Keratinocyte (primary cell): ENCODE data around the gene BCL2L11.

Experiments
- CTCF ChIP-seq, 3 experiments: IDR thresholded peaks in 1 of 3; conservative IDR thresholded peaks in 1 of 3; optimal IDR thresholded peaks in 1 of 3; 2 replicates in 2 of 3; 3 replicates in 1 of 3; pipeline versions ENCODE3 to v1.5.1; 2011; ENCODE audit warnings: low read length in 3 of 3, mild to moderate bottlenecking in 3 of 3, moderate library complexity in 2 of 3, control low read depth in 1 of 3, inconsistent platforms in 1 of 3; ENCODE audit not compliant: insufficient read depth in 2 of 3; ENCODE audit errors: extremely low read depth in 1 of 3
- EZH2 ChIP-seq: IDR thresholded peaks from one replicate; pipeline ENCODE4 v1.6.1; 2012; ENCODE audit warnings: inconsistent platforms, mild to moderate bottlenecking, low read length, moderate library complexity

GRCh38 chr2:111173338-111173737, 52.6 kb downstream of the BCL2L11 start:
- no peak for TF ChIP-seq CTCF (optimal IDR thresholded peaks at IDR 0.05 in 1 of 3, IDR thresholded peaks at IDR 0.05 in 1 of 3, conservative IDR thresholded peaks at IDR 0.05 in 1 of 3; ENCODE audit: extremely low read depth in 1 of 3, insufficient read depth in 2 of 3, low read length in 3 of 3)
- TF ChIP-seq EZH2: no peak
